ENCODE measurements around the gene TDG. TPM values are rescaled to one million over a fixed set of nuclear protein-coding genes. Genes with fewer than 3 reads are reported as not detected.
A peak's percentile ranks its signal among the peaks of the same experiment; 100 is the strongest.
"Not testable (repeated sequence)": the region's sequence is repeated elsewhere in the genome, so short reads cannot be mapped to it uniquely, and the experiment has no call there.

The TDG gene
- total RNA-seq, 1 donor from 2014 or later: 11.3 TPM

GRCh38 chr12:104006929-104007328 lies 41.3 kb downstream of the TDG start:
- Histone ChIP-seq H3K9me3 (replicated peaks) (no peaks in the 10 kb centered on the region), H3K4me3 (no peak overlapping the region), H3K36me3 (no peaks in the 10 kb centered on the region), H3K4me1 (peaks cover 19% of the 10 kb centered on the region), H3K27ac (replicated peaks) (no peak overlapping the region), H3K27me3 (ENCODE audit: low read depth) (no peaks in the 10 kb centered on the region)
- no peak for DNase-seq
- no peak for TF ChIP-seq CTCF (IDR thresholded peaks at IDR 0.05; ENCODE audit: borderline replicate concordance)
- intact Hi-C loops (cut with micrococcal nuclease): no loop called here

- no peaks in the 10 kb centered on the region for H3K9me3 ChIP-seq (replicated peaks)
- peak overlapping the region; percentile 82 for H3K27ac ChIP-seq (replicated peaks)
- intact Hi-C loops (cut with micrococcal nuclease): no loop called here
- DNase-seq: no peak
- H3K36me3 ChIP-seq: peaks cover 9% of the 10 kb centered on the region
- H3K27me3 ChIP-seq (ENCODE audit: low read depth): no peaks in the 10 kb centered on the region
- H3K4me1 ChIP-seq: peaks cover 19% of the 10 kb centered on the region
- no peak for TF ChIP-seq CTCF (IDR thresholded peaks at IDR 0.05; ENCODE audit: borderline replicate concordance)
- H3K4me3 ChIP-seq: no peak overlapping the region
Measured at GRCh38 chr12:104010121-104010520, 44.4 kb downstream of the TDG start.

GRCh38 chr12:104010606-104011169 lies 45.0 kb downstream of the TDG start:
- no peaks in the 10 kb centered on the region for H3K9me3 ChIP-seq (replicated peaks)
- H3K4me3 ChIP-seq: no peak overlapping the region
- H3K36me3 ChIP-seq: peaks cover 9% of the 10 kb centered on the region
- no peak for TF ChIP-seq CTCF (IDR thresholded peaks at IDR 0.05; ENCODE audit: borderline replicate concordance)
- H3K27me3 ChIP-seq (ENCODE audit: low read depth): no peaks in the 10 kb centered on the region
- no peak for DNase-seq
- H3K4me1 ChIP-seq: peaks cover 19% of the 10 kb centered on the region
- intact Hi-C loops (cut with micrococcal nuclease): no loop called here
- H3K27ac ChIP-seq (replicated peaks): peak overlapping the region; percentile 82

- intact Hi-C loops (cut with micrococcal nuclease): no loop called here
- Histone ChIP-seq H3K27me3 (ENCODE audit: low read depth) (no peaks in the 10 kb centered on the region), H3K27ac (replicated peaks) (peak overlapping the region; percentile 82), H3K4me1 (peaks cover 19% of the 10 kb centered on the region), H3K9me3 (replicated peaks) (no peaks in the 10 kb centered on the region), H3K4me3 (no peak overlapping the region), H3K36me3 (peaks cover 9% of the 10 kb centered on the region)
- no peak for DNase-seq
- no peak for TF ChIP-seq CTCF (IDR thresholded peaks at IDR 0.05; ENCODE audit: borderline replicate concordance)
Measured at GRCh38 chr12:104011253-104011652, 45.6 kb downstream of the TDG start.

GRCh38 chr12:104012331-104012730 lies 46.7 kb downstream of the TDG start:
- Histone ChIP-seq H3K27me3 (ENCODE audit: low read depth) (no peaks in the 10 kb centered on the region), H3K27ac (replicated peaks) (no peak overlapping the region), H3K4me3 (no peak overlapping the region), H3K9me3 (replicated peaks) (no peaks in the 10 kb centered on the region), H3K4me1 (peaks cover 19% of the 10 kb centered on the region), H3K36me3 (peaks cover 9% of the 10 kb centered on the region)
- intact Hi-C loops (cut with micrococcal nuclease): no loop called here
- TF ChIP-seq CTCF (IDR thresholded peaks at IDR 0.05; ENCODE audit: borderline replicate concordance): no peak
- DNase-seq: no peak

GRCh38 chr12:104021862-104022261 lies 56.2 kb downstream of the TDG start:
- H3K4me3 ChIP-seq; H3K4me1 ChIP-seq; intact Hi-C loops (cut with micrococcal nuclease); H3K27ac ChIP-seq (replicated peaks); H3K27me3 ChIP-seq (ENCODE audit: low read depth); DNase-seq; H3K36me3 ChIP-seq: not testable (repeated sequence)
- peaks cover 13% of the 10 kb centered on the region for H3K9me3 ChIP-seq (replicated peaks)

All from left ventricle myocardium inferior (tissue), 1 donor.